H1 (cell line): ENCODE results near the gene OR5M11. TPM values are rescaled to one million over a fixed set of nuclear protein-coding genes. Genes with fewer than 3 reads are reported as not detected.

Experiments used
- CTCF ChIA-PET: fragments of 300-600 bp; sonication (Branson Sonifier 250); formaldehyde crosslinking; loops from one replicate; lab custom pipeline; 2021; ENCODE audit not compliant: partially characterized antibody; lab: Charles Lee
- POLR2A ChIA-PET: fragments of 300-600 bp; sonication (Branson Sonifier 250); formaldehyde crosslinking; loops from one replicate; lab custom pipeline; 2021; ENCODE audit warnings: inconsistent platforms; ENCODE audit not compliant: partially characterized antibody; lab: Charles Lee
- DNase-seq, 2 experiments: peaks; one replicate each; pipeline versions ENCODE4 v3.0.0 to v3.0.0-alpha.2; 2010 to 2022; ENCODE audit warnings: low spot score in 2 of 2, low read depth in 1 of 2, mixed read lengths in 1 of 2
- FAIRE-seq: peaks from 2 replicates; lab custom pipeline; 2011; peaks lifted over from hg19 to GRCh38; lab: Jason Lieb, UNC
- H2AFZ ChIP-seq: 2 replicates; pipeline ENCODE4 v1.8.1; 2012; ENCODE audit warnings: low read length, inconsistent platforms
- H2AK5ac ChIP-seq: 2 replicates; pipeline ENCODE4 v1.6.1; 2013; ENCODE audit warnings: low read depth, low read length
- H2BK120ac ChIP-seq: replicated peaks from 2 replicates; pipeline ENCODE3; 2013; ENCODE audit warnings: low read depth, low read length, inconsistent platforms
- H2BK12ac ChIP-seq: 2 replicates; pipeline ENCODE4 v1.6.1; 2013; ENCODE audit warnings: low read depth, low read length
- H2BK15ac ChIP-seq: 2 replicates; pipeline ENCODE4 v1.6.1; 2013; ENCODE audit warnings: low read length
- H2BK20ac ChIP-seq: 2 replicates; pipeline ENCODE4 v1.6.1; 2013; ENCODE audit warnings: low read length
- H2BK5ac ChIP-seq: 2 replicates; pipeline ENCODE4 v1.6.1; 2013; ENCODE audit warnings: low read depth, low read length
- H3K14ac ChIP-seq: 2 replicates; pipeline ENCODE4 v1.6.1; 2013; ENCODE audit warnings: inconsistent platforms; ENCODE audit not compliant: insufficient read length
- H3K18ac ChIP-seq: 2 replicates; pipeline ENCODE4 v1.6.1; 2013; ENCODE audit warnings: low read length; ENCODE audit errors: extremely low read depth
- H3K23ac ChIP-seq: 2 replicates; pipeline ENCODE4 v1.6.1; 2013; ENCODE audit warnings: inconsistent platforms; ENCODE audit not compliant: insufficient read length
- H3K23me2 ChIP-seq: 2 replicates; pipeline ENCODE4 v1.6.1; 2013; ENCODE audit warnings: low read depth, low read length
- H3K27ac ChIP-seq: 2 replicates; pipeline ENCODE4 v1.6.1; 2011; ENCODE audit warnings: low read depth, low read length, inconsistent platforms
- H3K27me3 ChIP-seq, 4 experiments: replicated peaks in 1 of 4; 1 replicate in 1 of 4; 2 replicates in 3 of 4; pipeline versions ENCODE4 v1.6.1 to v1.8.1; 2011 to 2013; ENCODE audit warnings: low read length in 3 of 4, mild to moderate bottlenecking in 3 of 4, inconsistent platforms in 2 of 4, mixed read lengths in 2 of 4, moderate library complexity in 1 of 4; ENCODE audit not compliant: control insufficient read depth in 3 of 4, insufficient read depth in 3 of 4; ENCODE audit errors: extremely low read depth in 1 of 4
- H3K36me3 ChIP-seq, 4 experiments: 2 replicates each; pipeline versions ENCODE4 v1.6.1 to v1.8.1; 2011 to 2013; ENCODE audit warnings: mild to moderate bottlenecking in 4 of 4, low read length in 3 of 4, moderate library complexity in 2 of 4, control low read depth in 1 of 4, inconsistent platforms in 1 of 4; ENCODE audit not compliant: insufficient read depth in 4 of 4, control insufficient read depth in 2 of 4
- H3K4ac ChIP-seq: replicated peaks from 2 replicates; pipeline ENCODE3; 2013; ENCODE audit warnings: low read length, low read depth, mixed read lengths, inconsistent platforms; ENCODE audit not compliant: insufficient read length
- H3K4me1 ChIP-seq, 4 experiments: replicated peaks in 1 of 4; 1 replicate in 1 of 4; 2 replicates in 3 of 4; pipeline versions ENCODE4 v1.6.1 to v1.8.1; 2011 to 2013; ENCODE audit warnings: low read length in 3 of 4, inconsistent platforms in 2 of 4, mixed read lengths in 1 of 4; ENCODE audit not compliant: insufficient read depth in 4 of 4, control insufficient read depth in 3 of 4
- H3K4me2 ChIP-seq, 2 experiments: 2 replicates each; pipeline versions ENCODE4 v1.6.1 to v1.8.1; 2011 to 2013; ENCODE audit warnings: low read depth in 2 of 2, low read length in 2 of 2, control low read depth in 1 of 2, inconsistent platforms in 1 of 2, mild to moderate bottlenecking in 1 of 2; ENCODE audit not compliant: insufficient read depth in 1 of 2
- H3K4me3 ChIP-seq, 4 experiments: fragments of 200-600, 300-600 bp in 1 of 4; sonication (generic), shearing (Covaris generic), sonication (Bioruptor Twin) in 1 of 4; 2 replicates each; pipeline versions ENCODE4 v1.5.1 to v1.8.1; 2011 to 2016; ENCODE audit warnings: low read length in 4 of 4, low read depth in 3 of 4, control low read depth in 2 of 4, inconsistent platforms in 2 of 4, mild to moderate bottlenecking in 2 of 4, mixed read lengths in 1 of 4, moderate library complexity in 1 of 4; ENCODE audit not compliant: insufficient read depth in 2 of 4; ENCODE audit errors: extremely low read depth in 1 of 4
- H3K56ac ChIP-seq: replicated peaks from 2 replicates; pipeline ENCODE3; 2013; ENCODE audit warnings: low read depth, mild to moderate bottlenecking, mixed read lengths, low read length, inconsistent platforms; ENCODE audit not compliant: insufficient read length
- H3K79me1 ChIP-seq: 2 replicates; pipeline ENCODE4 v1.6.1; 2013; ENCODE audit warnings: low read depth, low read length, control low read depth
- H3K79me2 ChIP-seq, 2 experiments: 2 replicates each; pipeline versions ENCODE4 v1.6.1 to v1.8.1; 2012 to 2013; ENCODE audit warnings: low read length in 2 of 2, mild to moderate bottlenecking in 2 of 2, inconsistent platforms in 1 of 2; ENCODE audit not compliant: insufficient read depth in 2 of 2, control insufficient read depth in 1 of 2
- H3K9ac ChIP-seq, 4 experiments: replicated peaks in 1 of 4; 1 replicate in 1 of 4; 2 replicates in 3 of 4; pipeline versions ENCODE4 v1.6.1 to v1.8.1; 2011 to 2013; ENCODE audit warnings: low read depth in 3 of 4, low read length in 3 of 4, control low read depth in 2 of 4, mild to moderate bottlenecking in 2 of 4, moderate library complexity in 2 of 4, inconsistent platforms in 1 of 4; ENCODE audit errors: extremely low read depth in 1 of 4
- H3K9me3 ChIP-seq, 2 experiments: 2 replicates each; pipeline versions ENCODE4 v1.6.1 to v1.8.1; 2012 to 2013; ENCODE audit warnings: mild to moderate bottlenecking in 2 of 2, moderate library complexity in 2 of 2, control low read depth in 1 of 2, inconsistent platforms in 1 of 2, low read depth in 1 of 2, low read length in 1 of 2, mixed read lengths in 1 of 2; ENCODE audit not compliant: insufficient read depth in 2 of 2
- H4K20me1 ChIP-seq, 2 experiments: replicated peaks in 1 of 2; 2 replicates each; pipeline versions ENCODE3 to v1.8.1; 2011 to 2013; ENCODE audit warnings: inconsistent platforms in 2 of 2, low read length in 2 of 2, mild to moderate bottlenecking in 1 of 2; ENCODE audit not compliant: insufficient read depth in 2 of 2, control insufficient read depth in 1 of 2
- H4K5ac ChIP-seq: 2 replicates; pipeline ENCODE4 v1.6.1; 2013; ENCODE audit warnings: low read length, low read depth, mixed read lengths, inconsistent platforms; ENCODE audit not compliant: insufficient read length
- H4K8ac ChIP-seq: 2 replicates; pipeline ENCODE4 v1.8.0; 2013; ENCODE audit warnings: mild to moderate bottlenecking, moderate library complexity, low read length, inconsistent platforms; ENCODE audit not compliant: insufficient read depth; ENCODE audit errors: extremely low read depth
- H4K91ac ChIP-seq: replicated peaks from 2 replicates; pipeline ENCODE3; 2013; ENCODE audit warnings: low read length, mixed read lengths, inconsistent platforms; ENCODE audit not compliant: insufficient read length
- EZH2 ChIP-seq: fragments of 200-600 bp; sonication (generic); IDR thresholded peaks from 2 replicates; pipeline ENCODE4 v1.7.1; 2012; ENCODE audit warnings: low read depth, mild to moderate bottlenecking, moderate library complexity, low read length, inconsistent platforms; ENCODE audit not compliant: severe bottlenecking
- JUN ChIP-seq: IDR thresholded peaks from 2 replicates; pipeline ENCODE4 v1.6.1; 2011; ENCODE audit warnings: low read depth, mild to moderate bottlenecking, improper control_type of control experiment, low read length
- NRF1 ChIP-seq: IDR thresholded peaks from 2 replicates; pipeline ENCODE4 v1.6.1; 2011; ENCODE audit warnings: mild to moderate bottlenecking, low read depth, low read length, improper control_type of control experiment
- SIRT6 ChIP-seq: IDR thresholded peaks from one replicate; pipeline ENCODE4 v1.7.1; 2012; ENCODE audit warnings: low read length, inconsistent platforms
- SIX5 ChIP-seq: IDR thresholded peaks from 2 replicates; pipeline ENCODE4 v1.6.1; 2011; ENCODE audit warnings: mild to moderate bottlenecking, low read depth, low read length
- SUZ12 ChIP-seq: fragments of 200-600 bp; sonication (generic); IDR thresholded peaks from 2 replicates; pipeline ENCODE4 v1.6.1; 2012; ENCODE audit warnings: mild to moderate bottlenecking, inconsistent platforms, low read length, moderate library complexity, mixed read lengths
- TEAD4 ChIP-seq: IDR thresholded peaks from 2 replicates; pipeline ENCODE4 v1.6.1; 2012; ENCODE audit warnings: low read depth, low read length, inconsistent platforms, mixed read lengths
- YY1 ChIP-seq: IDR thresholded peaks from 2 replicates; pipeline ENCODE4 v1.6.1; 2011; ENCODE audit warnings: low read depth, mild to moderate bottlenecking, low read length
- WGBS, 2 experiments: shearing (Covaris generic) in 1 of 2; methylation state at CpG; one replicate each; pipeline versions ENCODE4 v1.1.6 to v1.1.7; 2013 to 2015; ENCODE audit warnings: low lambda C conversion rate in 2 of 2, mixed read lengths in 2 of 2, inconsistent platforms in 1 of 2, low coverage in 1 of 2, missing lambda C conversion rate in 1 of 2; ENCODE audit not compliant: insufficient replicate concordance in 2 of 2, insufficient coverage in 1 of 2, insufficient read length in 1 of 2; ENCODE audit errors: extremely low coverage in 1 of 2, missing lambda C conversion rate in 1 of 2; 5-methylcytosine and 5-hydroxymethylcytosine counted together
- polyA plus RNA-seq, 7 experiments: library from polyadenylated mRNA; depleted of rRNA in 3 of 7; stranded (reverse) in 5 of 7; unstranded in 2 of 7; fragments of >200 nt in 5 of 7; fragments of 200-250 nt in 2 of 7; gene quantifications; 1 replicate in 5 of 7; 2 replicates in 1 of 7; 4 replicates in 1 of 7; pipeline versions ENCODE4 v1.2.1 to v1.2.3, GENCODE V29; 2011 to 2013; ENCODE audit warnings: missing spikeins in 2 of 7, mixed read lengths in 2 of 7
- total RNA-seq: library from RNA; stranded (reverse); fragmentation: NEBNext Ultra II Directional; extraction: Animal tissue kit (Norgen Biotek cat#: 25700); gene quantifications from 2 replicates; pipeline ENCODE4 v1.2.1, GENCODE V29; 2021
- TF ChIP-seq, protein P1 (sequence below): IDR thresholded peaks from 2 replicates; pipeline ENCODE4 v1.6.1; 2011; ENCODE audit warnings: low read length, improper control_type of control experiment
- TF ChIP-seq, protein P2 (sequence below), 3 experiments: IDR thresholded peaks; 1 replicate in 2 of 3; 2 replicates in 1 of 3; pipeline versions ENCODE4 v1.5.1 to v1.6.1; 2011; ENCODE audit warnings: low read length in 3 of 3, mild to moderate bottlenecking in 3 of 3, inconsistent platforms in 2 of 3, low read depth in 1 of 3, moderate library complexity in 1 of 3; ENCODE audit not compliant: insufficient read depth in 1 of 3; ENCODE audit errors: control extremely low read depth in 1 of 3

OR5M11 gene
- total and polyA plus RNA-seq, 2 of the 8 experiments (the other 6 are each of a cell fraction or from before 2014, with no cell fraction given): 0.08 TPM; not detected in 1

DNA sequence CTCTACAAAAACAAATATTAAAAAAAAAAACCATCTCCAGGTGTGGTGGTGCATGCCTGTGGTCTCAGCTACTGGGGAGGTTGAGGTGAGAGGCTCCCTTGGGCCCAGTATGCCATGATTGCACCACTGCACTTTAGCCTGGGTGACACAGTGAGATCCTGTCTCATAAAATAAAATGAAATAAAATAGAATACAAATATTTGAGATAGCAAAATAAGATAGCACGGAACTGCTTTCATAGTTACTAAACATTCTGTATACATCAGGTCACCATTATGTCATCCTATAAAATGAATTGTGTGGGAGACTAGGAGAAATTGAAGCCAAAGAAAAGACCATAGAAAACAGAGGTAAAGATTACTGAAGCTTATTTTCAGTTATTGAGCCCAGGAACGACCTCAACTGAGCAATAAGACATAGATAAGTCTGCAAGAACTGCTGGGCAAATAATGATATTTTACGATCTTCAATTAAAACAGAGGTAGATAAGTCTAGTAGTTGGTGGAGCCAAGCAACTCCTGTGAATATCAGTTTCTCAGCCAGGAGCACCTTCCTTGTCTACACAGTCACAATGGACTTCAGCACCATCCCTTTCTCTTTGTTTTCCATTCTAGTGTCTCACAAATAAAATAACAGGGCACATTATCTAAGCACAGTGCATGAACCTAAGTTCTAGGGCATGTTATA, 9.9 kb downstream of the OR5M11 start:
- Histone ChIP-seq H3K27ac (no peak overlapping the region), H3K4ac (no peak overlapping the region), H2BK20ac (no peak overlapping the region), H3K14ac (no peak overlapping the region), H4K91ac (no peak overlapping the region), H2BK120ac (no peak overlapping the region), H2AFZ (no peak overlapping the region), H4K5ac (no peak overlapping the region), H2BK12ac (no peak overlapping the region), H3K79me1 (no peaks in the 10 kb centered on the region), H2BK15ac (no peak overlapping the region), H3K4me3 (no peak overlapping the region), H4K8ac (no peak overlapping the region), H2AK5ac (no peak overlapping the region), H4K20me1 (no peaks in the 10 kb centered on the region), H3K36me3 (no peaks in the 10 kb centered on the region), H3K18ac (no peak overlapping the region), H3K23me2 (no peaks in the 10 kb centered on the region), H3K79me2 (no peaks in the 10 kb centered on the region), H3K9ac (no peak overlapping the region), H3K27me3 (no peaks in the 10 kb centered on the region), H3K4me2 (no peak overlapping the region), H3K23ac (no peak overlapping the region), H3K56ac (no peak overlapping the region), H3K9me3 (no peaks in the 10 kb centered on the region), H3K4me1 (no peaks in the 10 kb centered on the region), H2BK5ac (no peak overlapping the region)
- ChIA-PET CTCF (interaction anchor here (0.7 kb wide), 1 partner anchor 330 kb away, joined by 3 read pairs; no protein-coding TSS in a partner anchor), POLR2A (no interaction called here)
- FAIRE-seq (no peak), DNase-seq (no peak)
- WGBS, 2 experiments: 88% methylated on average over 3 of the region's 3 CpGs; no CpG with 5 or more reads in 1 of the 2 experiments
- TF ChIP-seq, protein P1, sequence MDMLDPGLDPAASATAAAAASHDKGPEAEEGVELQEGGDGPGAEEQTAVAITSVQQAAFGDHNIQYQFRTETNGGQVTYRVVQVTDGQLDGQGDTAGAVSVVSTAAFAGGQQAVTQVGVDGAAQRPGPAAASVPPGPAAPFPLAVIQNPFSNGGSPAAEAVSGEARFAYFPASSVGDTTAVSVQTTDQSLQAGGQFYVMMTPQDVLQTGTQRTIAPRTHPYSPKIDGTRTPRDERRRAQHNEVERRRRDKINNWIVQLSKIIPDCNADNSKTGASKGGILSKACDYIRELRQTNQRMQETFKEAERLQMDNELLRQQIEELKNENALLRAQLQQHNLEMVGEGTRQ: no peak
- TF ChIP-seq, protein P2, sequence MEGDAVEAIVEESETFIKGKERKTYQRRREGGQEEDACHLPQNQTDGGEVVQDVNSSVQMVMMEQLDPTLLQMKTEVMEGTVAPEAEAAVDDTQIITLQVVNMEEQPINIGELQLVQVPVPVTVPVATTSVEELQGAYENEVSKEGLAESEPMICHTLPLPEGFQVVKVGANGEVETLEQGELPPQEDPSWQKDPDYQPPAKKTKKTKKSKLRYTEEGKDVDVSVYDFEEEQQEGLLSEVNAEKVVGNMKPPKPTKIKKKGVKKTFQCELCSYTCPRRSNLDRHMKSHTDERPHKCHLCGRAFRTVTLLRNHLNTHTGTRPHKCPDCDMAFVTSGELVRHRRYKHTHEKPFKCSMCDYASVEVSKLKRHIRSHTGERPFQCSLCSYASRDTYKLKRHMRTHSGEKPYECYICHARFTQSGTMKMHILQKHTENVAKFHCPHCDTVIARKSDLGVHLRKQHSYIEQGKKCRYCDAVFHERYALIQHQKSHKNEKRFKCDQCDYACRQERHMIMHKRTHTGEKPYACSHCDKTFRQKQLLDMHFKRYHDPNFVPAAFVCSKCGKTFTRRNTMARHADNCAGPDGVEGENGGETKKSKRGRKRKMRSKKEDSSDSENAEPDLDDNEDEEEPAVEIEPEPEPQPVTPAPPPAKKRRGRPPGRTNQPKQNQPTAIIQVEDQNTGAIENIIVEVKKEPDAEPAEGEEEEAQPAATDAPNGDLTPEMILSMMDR (IDR thresholded peaks at IDR 0.05; ENCODE audit: control extremely low read depth in 1 of 3, insufficient read depth in 1 of 3, low read depth in 1 of 3, low read length in 3 of 3): no peak
- TF ChIP-seq YY1: no peak
- no peak for TF ChIP-seq SIX5
- no peak for TF ChIP-seq TEAD4
- TF ChIP-seq SUZ12: no peak
- TF ChIP-seq NRF1: no peak
- TF ChIP-seq SIRT6: no peak
- TF ChIP-seq JUN: no peak
- TF ChIP-seq EZH2: no peak
